Heart left ventricle (tissue), 16 donors: Measurements from ENCODE around the gene DESI1. TPM values are rescaled to one million over a fixed set of nuclear protein-coding genes. Genes with fewer than 3 reads are reported as not detected.

ENCODE experiments used
- ATAC-seq, 4 donors: fragments of 200-7000 bp; cut with Tn5 transposase; one replicate each; pipeline ENCODE4 v1.9.1; 2020 to 2022; ENCODE audit warnings: moderate library complexity in 4 of 4, mild to moderate bottlenecking in 3 of 4, moderate number of reproducible peaks in 1 of 4
- DNase-seq, 5 donors: peaks; one replicate each; pipeline ENCODE4 v3.0.0-alpha.2; 2020
- H3K27ac ChIP-seq, 12 donors: fragments of 200-600 bp; sonication (generic) in 4 of 12; one replicate each; pipeline versions ENCODE4 v1.5.0 to v1.8.0; 2016 to 2022; ENCODE audit warnings: mild to moderate bottlenecking in 2 of 12
- H3K27me3 ChIP-seq, 9 donors: fragments of 200-600 bp; sonication (generic) in 2 of 9; one replicate each; pipeline versions ENCODE4 v1.5.1 to v1.8.0; 2016 to 2022; ENCODE audit warnings: mild to moderate bottlenecking in 3 of 9
- H3K36me3 ChIP-seq, 9 donors: fragments of 200-600 bp; sonication (generic) in 2 of 9; one replicate each; pipeline versions ENCODE4 v1.5.0 to v1.8.0; 2018 to 2022; ENCODE audit warnings: mild to moderate bottlenecking in 2 of 9
- H3K4me1 ChIP-seq, 12 donors: fragments of 200-600 bp; sonication (generic) in 4 of 12; one replicate each; pipeline versions ENCODE4 v1.5.0 to v1.8.0; 2016 to 2022; ENCODE audit warnings: mild to moderate bottlenecking in 3 of 12
- H3K4me3 ChIP-seq, 12 donors: fragments of 200-600 bp; sonication (generic) in 4 of 12; one replicate each; pipeline versions ENCODE4 v1.5.0 to v1.8.0; 2017 to 2022; ENCODE audit warnings: mild to moderate bottlenecking in 9 of 12, moderate library complexity in 4 of 12
- H3K9me3 ChIP-seq, 12 donors: fragments of 200-600 bp; sonication (generic) in 4 of 12; one replicate each; pipeline versions ENCODE4 v1.5.0 to v1.8.0; 2016 to 2022; ENCODE audit warnings: mild to moderate bottlenecking in 1 of 12
- CTCF ChIP-seq, 12 donors: fragments of 200-600 bp; sonication (generic) in 4 of 12; IDR thresholded peaks; one replicate each; pipeline versions ENCODE4 v1.5.0 to v1.8.0; 2018 to 2022; ENCODE audit warnings: antibody characterized with exemption in 12 of 12, mild to moderate bottlenecking in 5 of 12
- POLR2A ChIP-seq, 2 donors: fragments of 450-650 bp; IDR thresholded peaks; one replicate each; pipeline ENCODE4 v1.6.1; 2017; ENCODE audit warnings: antibody characterized with exemption in 2 of 2, mild to moderate bottlenecking in 2 of 2, moderate library complexity in 2 of 2
- WGBS, 4 donors: extraction: QIAGEN DNeasy Blood & Tissue Kit in 2 of 4; methylation state at CpG; one replicate each; pipeline versions ENCODE4 v1.1.5 to v1.1.7; 2013 to 2018; 5-methylcytosine and 5-hydroxymethylcytosine counted together
- intact Hi-C, 10 donors: fragments of 100-400 bp; cut with DNase I; formaldehyde crosslinking; loops; one replicate each; pipeline versions ENCODE4 v1.11.1 to v1.14.2; 2022
- polyA plus RNA-seq, 2 donors: library from polyadenylated mRNA; stranded (reverse); fragments of 200-250 nt; gene quantifications; one replicate each; pipeline ENCODE4 v1.2.3, GENCODE V29; 2013
- total RNA-seq, 9 donors: library from RNA; depleted of rRNA in 2 of 9; stranded (reverse); fragments of >200 nt in 2 of 9; fragmentation: NEBNext Ultra II Directional in 3 of 9; extraction: Animal tissue kit (Norgen Biotek cat#: 25700) in 3 of 9; gene quantifications; one replicate each; pipeline versions ENCODE4 v1.1.0 to v1.2.4, GENCODE V29; 2016 to 2023
- donor health status: ischemic (EF 13 %, LVEDD 7.1; RV severe dilation, severe dysfunction).
- donor health status: healthy with polysubstance abuse.
- donor health status: DM: no; HTN: yes; CAD: no.
- donor health status: DM: no; HTN: no; CAD: no.
- donor health status: ischemic (EF 25% LVEDD 6.9; RV normal size, moderate dysfunction).
- donor health status: ischemic (EF 25% LVEDD 5.7; RV mildly dilated, moderate dysfunction).
- donor health status: healthy.
- donor health status: DM: yes; HTN: yes; CAD: no.
- donor health status: ischemic (EF 35%, LVEDD 5.7; RV mildly dilated, moderate dysfunction).
- donor health status: nonischemic (EF 11% LVEDD 7.7; RV severe dilation, severe dysfunction).
- donor health status: DM: yes; HTN: yes; CAD: no.
- donor health status: PGD.
- donor health status: ischemic (EF 29% LVEDD 5.4; RV normal size, mild dysfunction).
- donor health status: nonischemic (EF 23%, LVEDD 6.1; RV moderate dilation, normal function).

DESI1 gene
- total and polyA plus RNA-seq, 11 donors = 24.2 to 51.0 (median 39.8) TPM

GRCh38 chr22:41598891-41599635, 21.8 kb downstream of the DESI1 start:
- no peak for DNase-seq
- Histone ChIP-seq H3K27me3 (no peaks in the 10 kb centered on the region), H3K9me3 (no peaks in the 10 kb centered on the region), H3K4me3 (no peak overlapping the region), H3K27ac (no peak overlapping the region), H3K36me3 (peaks cover 0 to 51% (median 35%) of the 10 kb centered on the region in 9 donors), H3K4me1 (peaks cover 0 to 15% (median 2%) of the 10 kb centered on the region in 12 donors)
- WGBS, 4 donors = 89 to 92% (median 90%) methylated on average over 8 of the region's 8 CpGs
- intact Hi-C loops = loop anchor here in 5 of 10 donors (5.0 to 10.0 kb wide), 3 partner anchors 54 to 197 kb away; partner anchors contain the start of gene POLR3H (in 5 of the 5)
- TF ChIP-seq CTCF (IDR thresholded peaks at IDR 0.05) = no peak
- TF ChIP-seq POLR2A (IDR thresholded peaks at IDR 0.05) = no peak
- ATAC-seq = no peak

- intact Hi-C loops = loop anchor here in 5 of 10 donors (5.0 to 10.0 kb wide), 3 partner anchors 53 to 196 kb away; partner anchors contain the start of gene POLR3H (in 5 of the 5)
- Histone ChIP-seq H3K27me3 (no peaks in the 10 kb centered on the region), H3K27ac (no peak overlapping the region), H3K4me3 (no peak overlapping the region), H3K9me3 (no peaks in the 10 kb centered on the region), H3K36me3 (peaks cover 0 to 41% (median 31%) of the 10 kb centered on the region in 9 donors), H3K4me1 (peaks cover 0 to 15% (median 2%) of the 10 kb centered on the region in 12 donors)
- peak in 2 of 4 donors; percentile 20 to 27 for ATAC-seq
- TF ChIP-seq CTCF (IDR thresholded peaks at IDR 0.05) = no peak
- TF ChIP-seq POLR2A (IDR thresholded peaks at IDR 0.05) = no peak
- 73 to 86% (median 79%) methylated on average over 5 of the region's 5 CpGs for WGBS, 4 donors
- DNase-seq = peak in 1 of 5 donors; percentile 28
These were observed 22.8 kb downstream of the DESI1 start for GRCh38 chr22:41598081-41598480.

- Histone ChIP-seq H3K36me3 (peaks cover 0 to 36% (median 26%) of the 10 kb centered on the region in 9 donors), H3K4me3 (no peak overlapping the region), H3K27me3 (no peaks in the 10 kb centered on the region), H3K27ac (peak overlapping the region in 9 of 12 donors; percentile 10 to 67 (median 60)), H3K9me3 (no peaks in the 10 kb centered on the region), H3K4me1 (peaks cover 0 to 15% (median 2%) of the 10 kb centered on the region in 12 donors)
- ATAC-seq = peak in 1 of 4 donors; percentile 30
- DNase-seq = no peak
- no peak for TF ChIP-seq POLR2A (IDR thresholded peaks at IDR 0.05)
- peak in 1 of 12 donors; percentile 12 for TF ChIP-seq CTCF (IDR thresholded peaks at IDR 0.05)
- 32 to 53% (median 48%) methylated on average over 2 of the region's 2 CpGs for WGBS, 4 donors
- intact Hi-C loops = loop anchor here in 5 of 10 donors (2.0 to 10.0 kb wide), 4 partner anchors 53 to 195 kb away; partner anchors contain the start of gene POLR3H (in 5 of the 5)
These were observed 23.2 kb downstream of the DESI1 start for GRCh38 chr22:41597635-41597953.
